HepG2 (cell line): ENCODE measurements around the gene ANXA6. TPM values are rescaled to one million over a fixed set of nuclear protein-coding genes. Genes with fewer than 3 reads are reported as not detected.

Source experiments
- ATAC-seq: fragments of 200-7000 bp; cut with Tn5 transposase; 3 replicates; pipeline ENCODE4 v1.9.1; 2020; ENCODE audit warnings: mild to moderate bottlenecking, moderate library complexity
- BruUV-seq: library from RNA; stranded (reverse); fragments of 400-500 nt; replicated peaks from 2 replicates; lab custom pipeline; 2021; lab: Mats Ljungman, UMichigan
- CTCF ChIA-PET: fragments of 300-600 bp; formaldehyde crosslinking; extraction: SDS; loops from one replicate; lab custom pipeline; 2021; ENCODE audit warnings: low total read pairs, inconsistent platforms, low intra/inter-chr PET ratio; lab: Yijun Ruan, JAX
- POLR2A ChIA-PET: fragments of 350-600 bp; sonication (Branson Sonifier 250); formaldehyde crosslinking; loops from one replicate; lab custom pipeline; 2020; ENCODE audit warnings: antibody characterized with exemption, inconsistent platforms; lab: Yijun Ruan, JAX
- DNase-seq: peaks from one replicate; pipeline ENCODE4 v3.0.0-alpha.2; 2015; ENCODE audit warnings: low spot score
- FAIRE-seq: peaks from 3 replicates; lab custom pipeline; 2011; peaks lifted over from hg19 to GRCh38; lab: Jason Lieb, UNC
- H2AFZ ChIP-seq: one replicate; pipeline ENCODE4 v1.6.1; 2011; ENCODE audit warnings: low read length, inconsistent platforms
- H3K27ac ChIP-seq: fragments of 300-600 bp; 3 replicates; pipeline ENCODE4 v1.8.0; 2011; ENCODE audit warnings: mixed run types, mild to moderate bottlenecking, mixed read lengths, low read length, inconsistent platforms; ENCODE audit not compliant: insufficient read depth; ENCODE audit errors: extremely low read length
- H3K27me3 ChIP-seq, 2 experiments: fragments of 200-600 bp in 1 of 2; 2 replicates in 1 of 2; 3 replicates in 1 of 2; pipeline versions ENCODE4 v1.6.0 to v1.8.0; 2011; ENCODE audit warnings: low read length in 2 of 2, mild to moderate bottlenecking in 2 of 2, moderate library complexity in 2 of 2, inconsistent platforms in 1 of 2; ENCODE audit not compliant: insufficient read depth in 2 of 2, control insufficient read depth in 1 of 2
- H3K36me3 ChIP-seq, 2 experiments: fragments of 200-600 bp in 1 of 2; replicated peaks in 1 of 2; 2 replicates in 1 of 2; 3 replicates in 1 of 2; pipeline versions ENCODE4 v1.5.1 to v1.8.0; 2011; ENCODE audit warnings: low read length in 2 of 2, inconsistent platforms in 1 of 2; ENCODE audit not compliant: insufficient read depth in 2 of 2, control insufficient read depth in 1 of 2
- H3K4me1 ChIP-seq: 2 replicates; pipeline ENCODE4 v1.5.1; 2012; ENCODE audit warnings: low read length, inconsistent platforms; ENCODE audit not compliant: insufficient read depth
- H3K4me2 ChIP-seq: 2 replicates; pipeline ENCODE4 v1.6.0; 2011; ENCODE audit warnings: low read depth, low read length, inconsistent platforms
- H3K4me3 ChIP-seq, 3 experiments: fragments of 200-600 bp in 1 of 3; sonication (generic), shearing (Covaris generic) in 1 of 3; replicated peaks in 1 of 3; 2 replicates each; pipeline ENCODE4 v1.5.1; 2011 to 2016; ENCODE audit warnings: low read length in 3 of 3, inconsistent platforms in 2 of 3, low read depth in 2 of 3, mild to moderate bottlenecking in 2 of 3, control low read depth in 1 of 3, mixed read lengths in 1 of 3; ENCODE audit not compliant: insufficient read depth in 1 of 3
- H3K79me2 ChIP-seq: one replicate; pipeline ENCODE4 v1.6.1; 2011; ENCODE audit warnings: low read length, inconsistent platforms; ENCODE audit not compliant: insufficient read depth
- H3K9ac ChIP-seq: 2 replicates; pipeline ENCODE4 v1.6.0; 2011; ENCODE audit warnings: mild to moderate bottlenecking, low read depth, low read length, inconsistent platforms; ENCODE audit not compliant: insufficient read depth
- H3K9me3 ChIP-seq: 2 replicates; pipeline ENCODE4 v1.5.1; 2012; ENCODE audit warnings: mild to moderate bottlenecking, low read length
- H4K20me1 ChIP-seq: 2 replicates; pipeline ENCODE4 v1.6.0; 2011; ENCODE audit warnings: inconsistent platforms, mild to moderate bottlenecking, low read length, moderate library complexity; ENCODE audit not compliant: insufficient read depth
- BHLHE40 ChIP-seq: IDR thresholded peaks from 2 replicates; pipeline ENCODE4 v1.6.1; 2011; ENCODE audit warnings: low read length, improper control_type of control experiment
- CREB3 ChIP-seq: sonication (generic); formaldehyde crosslinking; IDR thresholded peaks from 2 replicates; pipeline ENCODE4 v1.5.0; 2020; ENCODE audit warnings: missing genetic modification reagents
- EHMT2 ChIP-seq: fragments of 200-600 bp; sonication (generic); IDR thresholded peaks from 2 replicates; pipeline ENCODE4 v1.7.0; 2017; ENCODE audit warnings: antibody characterized with exemption, low read depth, low read length, borderline replicate concordance
- NRL ChIP-seq: sonication (generic); formaldehyde crosslinking; IDR thresholded peaks from 2 replicates; pipeline ENCODE4 v1.5.0; 2020; ENCODE audit warnings: missing genetic modification reagents, mild to moderate bottlenecking, moderate library complexity, borderline replicate concordance
- SUZ12 ChIP-seq: fragments of 150-350 bp; IDR thresholded peaks from 2 replicates; pipeline ENCODE4 v1.6.1; 2014; ENCODE audit warnings: low read depth, low read length
- ZBTB33 ChIP-seq: sonication (generic); formaldehyde crosslinking; IDR thresholded peaks from 2 replicates; pipeline ENCODE4 v1.4.0; 2020; ENCODE audit warnings: missing genetic modification reagents
- ZC3H4 ChIP-seq: sonication (generic); formaldehyde crosslinking; IDR thresholded peaks from 2 replicates; pipeline ENCODE4 v1.4.0; 2020; ENCODE audit warnings: missing genetic modification reagents, borderline replicate concordance
- ZNF138 ChIP-seq: sonication (generic); formaldehyde crosslinking; IDR thresholded peaks from 2 replicates; pipeline ENCODE4 v1.5.0; 2020; ENCODE audit warnings: mild to moderate bottlenecking, low read depth, missing genetic modification reagents
- ZNF230 ChIP-seq: sonication (generic); formaldehyde crosslinking; IDR thresholded peaks from 2 replicates; pipeline ENCODE4 v1.4.0; 2020; ENCODE audit warnings: mild to moderate bottlenecking, missing genetic modification reagents
- WGBS: methylation state at CpG from one replicate; pipeline ENCODE4 v1.1.6; 2017; ENCODE audit warnings: low lambda C conversion rate; 5-methylcytosine and 5-hydroxymethylcytosine counted together
- in situ Hi-C: cut with HindIII; loops from 2 replicates; pipeline ENCODE4 v1.10.0; 2017; ENCODE audit warnings: low pct_unique_long_range_greater_than_20kb; ENCODE audit not compliant: extremely low pct_ligation_motif_present
- intact Hi-C: fragments of 100-400 bp; cut with micrococcal nuclease; formaldehyde crosslinking; loops from one replicate; pipeline ENCODE4 v1.10.0; 2022; ENCODE audit not compliant: unreplicated experiment
- polyA plus RNA-seq, 8 experiments: library from polyadenylated mRNA; depleted of rRNA in 3 of 8; stranded (reverse) in 7 of 8; unstranded in 1 of 8; fragments of >200 nt; fragmentation: Illumina TruSeq in 4 of 8; extraction: Trizol in 4 of 8; gene quantifications; 2 replicates each; pipeline versions ENCODE4 v1.2.1 to v1.2.3, GENCODE V29; 2011 to 2016; ENCODE audit warnings: low read depth in 4 of 8, missing spikeins in 1 of 8, mixed read lengths in 1 of 8; ENCODE audit not compliant: insufficient read depth in 1 of 8
- total RNA-seq, 5 experiments: library from RNA; depleted of rRNA; stranded (reverse); fragments of >200 nt; fragmentation: Illumina TruSeq; extraction: Trizol; gene quantifications; 2 replicates each; pipeline ENCODE4 v1.2.3, GENCODE V29; 2016; ENCODE audit warnings: low read depth in 1 of 5

ANXA6 gene
- total and polyA plus RNA-seq, 2 of the 13 experiments (the other 11 are each of a cell fraction or from before 2014, with no cell fraction given) = 103 to 125 TPM

GRCh38 chr5:151200913-151201595 is 43.5 kb upstream of the ANXA6 start:
- Histone ChIP-seq H3K27ac (no peak overlapping the region), H3K9me3 (no peaks in the 10 kb centered on the region), H3K36me3 (peaks cover 2 to 7% of the 10 kb centered on the region in 2 experiments; a peak in 1 of 5 replicates), H3K9ac (no peak overlapping the region), H3K27me3 (no peaks in the 10 kb centered on the region), H3K4me1 (no peaks in the 10 kb centered on the region), H3K4me3 (no peak overlapping the region), H2AFZ (no peak overlapping the region), H3K79me2 (no peaks in the 10 kb centered on the region), H3K4me2 (no peak overlapping the region), H4K20me1 (no peaks in the 10 kb centered on the region)
- no peak for ATAC-seq
- TF ChIP-seq BHLHE40 = no peak
- TF ChIP-seq CREB3 = no peak
- no peak for TF ChIP-seq ZNF138 (CRISPR knock-in tag)
- TF ChIP-seq NRL (CRISPR knock-in tag) = no peak
- no peak for TF ChIP-seq EHMT2
- in situ Hi-C loops (no loop called here), intact Hi-C loops (no loop called here)
- DNase-seq = no peak
- CTCF ChIA-PET = no interaction called here
- 99% methylated on average over 6 of the region's 6 CpGs for WGBS
- no peak for FAIRE-seq
- POLR2A ChIA-PET = no interaction called here
- BruUV-seq = no TSS peak

DNA sequence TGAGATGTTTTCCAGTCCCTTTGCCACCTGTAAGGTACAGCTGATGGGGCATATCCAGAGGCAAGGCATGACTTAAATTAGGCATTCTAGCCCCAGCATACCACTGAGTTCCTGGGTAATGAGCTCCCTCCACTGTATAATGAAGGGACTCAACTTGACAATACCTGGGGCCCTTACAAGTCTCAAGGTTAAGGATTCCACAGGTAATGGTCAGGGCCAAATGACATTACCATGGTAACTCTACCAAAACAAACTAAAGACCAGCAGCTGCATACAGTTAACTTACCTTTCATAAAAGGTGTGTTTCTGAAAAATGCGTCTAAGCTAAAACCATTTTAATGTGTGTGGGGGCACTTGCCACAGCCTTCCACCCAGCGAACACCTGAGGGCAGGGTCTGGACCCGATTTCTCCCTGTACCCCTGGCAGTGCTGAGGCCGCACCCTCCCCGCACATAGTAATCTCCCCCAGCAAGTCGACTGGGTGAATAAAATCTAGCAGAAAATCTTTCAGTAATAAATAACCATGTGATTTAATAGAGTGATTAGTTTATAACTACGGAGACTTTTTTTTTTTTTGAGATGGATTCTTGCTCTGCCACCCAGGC is 42.1 kb upstream of the ANXA6 start:
- ATAC-seq = no peak
- H3K4me2 ChIP-seq = no peak overlapping the region
- no peak overlapping the region for H3K27ac ChIP-seq
- H3K4me1 ChIP-seq = no peaks in the 10 kb centered on the region
- H3K4me3 ChIP-seq = no peak overlapping the region
- no peaks in the 10 kb centered on the region for H4K20me1 ChIP-seq
- BruUV-seq = no TSS peak
- no peaks in the 10 kb centered on the region for H3K9me3 ChIP-seq
- H3K9ac ChIP-seq = no peak overlapping the region
- FAIRE-seq = no peak
- no peak for DNase-seq
- CTCF ChIA-PET = no interaction called here
- no peak overlapping the region for H2AFZ ChIP-seq
- POLR2A ChIA-PET = no interaction called here
- H3K36me3 ChIP-seq = peaks cover 2 to 7% of the 10 kb centered on the region in 2 experiments; a peak in 1 of 5 replicates
- TF ChIP-seq BHLHE40 (no peak), ZBTB33 (CRISPR knock-in tag) (no peak), SUZ12 (no peak), ZNF230 (CRISPR knock-in tag) (no peak), ZC3H4 (CRISPR knock-in tag) (no peak)
- no peaks in the 10 kb centered on the region for H3K27me3 ChIP-seq
- in situ Hi-C loops (no loop called here), intact Hi-C loops (no loop called here)
- H3K79me2 ChIP-seq = no peaks in the 10 kb centered on the region
- WGBS = 77% methylated on average over 7 of the region's 7 CpGs
